HUDEP-2 (cell line): ENCODE measurements around the gene ADAMTS4.
A peak's percentile ranks its signal among the peaks of the same experiment; 100 is the strongest.

Source experiments
- DNase-seq, 76 experiments: peaks; one replicate each; lab custom pipeline; 2025; ENCODE audit not compliant: unreplicated experiment in 76 of 76; lab: John Stamatoyannopoulos, UW

Gene ADAMTS4

GRCh38 chr1:161197560-161198193 lies 1.2 kb downstream of the ADAMTS4 start:
- DNase-seq, result no peak

GRCh38 chr1:161196521-161197451 lies 2.1 kb downstream of the ADAMTS4 start:
- no peak for DNase-seq

- no peak for DNase-seq
Measured at GRCh38 chr1:161196111-161196510, 2.7 kb downstream of the ADAMTS4 start.

- DNase-seq, result no peak
Measured at GRCh38 chr1:161195171-161195570, 3.7 kb downstream of the ADAMTS4 start.

- no peak for DNase-seq
Measured at GRCh38 chr1:161193561-161194235, 5.2 kb downstream of the ADAMTS4 start.

- DNase-seq, result peak in 59 of 76 experiments; percentile 5 to 74 (median 36)
Measured at GRCh38 chr1:161192476-161193465, 6.1 kb downstream of the ADAMTS4 start.

- DNase-seq, result no peak
Measured at GRCh38 chr1:161191971-161192370, 6.9 kb downstream of the ADAMTS4 start.

GRCh38 chr1:161190962-161191521 lies 7.8 kb downstream of the ADAMTS4 start:
- DNase-seq, result no peak

GRCh38 chr1:161189036-161189435 lies 9.8 kb downstream of the ADAMTS4 start:
- no peak for DNase-seq

- DNase-seq, result no peak
Measured at GRCh38 chr1:161188381-161188780, 10.5 kb downstream of the ADAMTS4 start.

GRCh38 chr1:161187311-161187710 lies 11.5 kb downstream of the ADAMTS4 start:
- no peak for DNase-seq

- no peak for DNase-seq
Measured at GRCh38 chr1:161185732-161186311, 13.0 kb downstream of the ADAMTS4 start.

GRCh38 chr1:161185282-161185682 lies 13.6 kb downstream of the ADAMTS4 start:
- peak in 29 of 76 experiments; percentile 6 to 54 (median 24) for DNase-seq

GRCh38 chr1:161182214-161182613 lies 16.6 kb downstream of the ADAMTS4 start:
- peak in 7 of 76 experiments; percentile 11 to 27 (median 23) for DNase-seq

GRCh38 chr1:161180639-161181038 lies 18.2 kb downstream of the ADAMTS4 start:
- peak in 1 of 76 experiments; percentile 9 for DNase-seq

- no peak for DNase-seq
Measured at GRCh38 chr1:161179698-161180097, 19.2 kb downstream of the ADAMTS4 start.

- no peak for DNase-seq
Measured at GRCh38 chr1:161177936-161178244, 21.0 kb downstream of the ADAMTS4 start.

- peak; percentile 13 to 96 (median 82) for DNase-seq
Measured at GRCh38 chr1:161177112-161177935, 21.5 kb downstream of the ADAMTS4 start, which contains the start of gene B4GALT3. Gene B4GALT3 (minus strand): TSS chr1:161177507. CDS start chr1:161176060, 1,447 bp downstream.
